CD4-positive, alpha-beta T cell (primary cell): ENCODE data around the gene SLC22A8. TPM values are rescaled to one million over a fixed set of nuclear protein-coding genes. Genes with fewer than 3 reads are reported as not detected.

Experiments used
- ATAC-seq: fragments of 200-7000 bp; cut with Tn5 transposase; one replicate; pipeline ENCODE4 v1.10.0; 2022; ENCODE audit warnings: mild to moderate bottlenecking; ENCODE audit not compliant: poor library complexity
- CTCF ChIA-PET: fragments of 350-600 bp; sonication (Branson Sonifier 250); formaldehyde crosslinking; loops from one replicate; lab custom pipeline; 2021; ENCODE audit warnings: antibody characterized with exemption, inconsistent platforms; lab: Charles Lee
- POLR2A ChIA-PET: fragments of 350-600 bp; sonication (Branson Sonifier 250); formaldehyde crosslinking; loops from one replicate; lab custom pipeline; 2021; ENCODE audit warnings: antibody characterized with exemption, inconsistent platforms; lab: Charles Lee
- DNase-seq, 14 experiments: peaks; one replicate each; pipeline ENCODE4 v3.0.0-alpha.2; 2013 to 2020; ENCODE audit warnings: mixed read lengths in 2 of 14
- H3K27ac ChIP-seq, 2 donors: one replicate each; pipeline versions ENCODE4 v1.5.1 to v1.7.0; 2013; ENCODE audit warnings: low read length in 2 of 2, low read depth in 1 of 2, mild to moderate bottlenecking in 1 of 2
- H3K27me3 ChIP-seq, 2 experiments: 1 replicate in 1 of 2; 2 replicates in 1 of 2; pipeline versions ENCODE4 v1.6.1 to v1.7.0; 2013; ENCODE audit warnings: low read length in 2 of 2, control low read depth in 1 of 2, mild to moderate bottlenecking in 1 of 2, moderate library complexity in 1 of 2; ENCODE audit not compliant: insufficient read depth in 2 of 2, control insufficient read depth in 1 of 2
- H3K36me3 ChIP-seq: one replicate; pipeline ENCODE4 v1.6.1; 2013; ENCODE audit warnings: low read length, control low read depth; ENCODE audit not compliant: insufficient read depth
- H3K4me1 ChIP-seq: one replicate; pipeline ENCODE4 v1.6.1; 2013; ENCODE audit warnings: low read length, control low read depth; ENCODE audit not compliant: insufficient read depth
- H3K4me3 ChIP-seq: one replicate; pipeline ENCODE4 v1.5.1; 2013; ENCODE audit warnings: mild to moderate bottlenecking, low read length, moderate library complexity
- H3K9me3 ChIP-seq, 2 experiments: 1 replicate in 1 of 2; 2 replicates in 1 of 2; pipeline versions ENCODE4 v1.6.1 to v1.7.0; 2013; ENCODE audit warnings: low read length in 2 of 2, mild to moderate bottlenecking in 2 of 2, control low read depth in 1 of 2, moderate library complexity in 1 of 2; ENCODE audit not compliant: control insufficient read depth in 1 of 2, insufficient read depth in 1 of 2
- H3K27ac Mint-ChIP-seq: one replicate; pipeline ENCODE4 v1.8.0; 2020; ENCODE audit warnings: mixed read lengths
- H3K27me3 Mint-ChIP-seq: one replicate; pipeline ENCODE4 v1.8.0; 2021; ENCODE audit warnings: mixed read lengths
- H3K36me3 Mint-ChIP-seq: one replicate; pipeline ENCODE4 v1.8.0; 2021; ENCODE audit warnings: low read depth, mixed read lengths
- H3K4me1 Mint-ChIP-seq: one replicate; pipeline ENCODE4 v1.8.0; 2021; ENCODE audit warnings: low read depth, mixed read lengths
- H3K4me3 Mint-ChIP-seq: one replicate; pipeline ENCODE4 v1.8.0; 2020; ENCODE audit warnings: mild to moderate bottlenecking, mixed read lengths
- H3K9me3 Mint-ChIP-seq: one replicate; pipeline ENCODE4 v1.8.0; 2020; ENCODE audit warnings: mixed read lengths
- intact Hi-C, 2 experiments: fragments of 100-400 bp; cut with DNase I in 1 of 2; cut with micrococcal nuclease in 1 of 2; formaldehyde crosslinking; loops; one replicate each; pipeline versions ENCODE4 v1.15.1 to v1.9.0; 2023 to 2025; cut with DNase I, micrococcal nuclease
- total RNA-seq, 174 experiments: library from RNA in 2 of 174; stranded (reverse) in 2 of 174; gene quantifications; one replicate each; pipeline ENCODE4 v1.2.3 and lab custom pipeline; 2021 to 2026
- TF ChIP-seq, protein P1 (sequence below): fragments of 200-600 bp; IDR thresholded peaks from one replicate; pipeline ENCODE4 v1.8.0; 2022; ENCODE audit warnings: antibody characterized with exemption, mild to moderate bottlenecking

The SLC22A8 gene
- total RNA-seq, 2 experiments from 2014 or later: not detected

DNA sequence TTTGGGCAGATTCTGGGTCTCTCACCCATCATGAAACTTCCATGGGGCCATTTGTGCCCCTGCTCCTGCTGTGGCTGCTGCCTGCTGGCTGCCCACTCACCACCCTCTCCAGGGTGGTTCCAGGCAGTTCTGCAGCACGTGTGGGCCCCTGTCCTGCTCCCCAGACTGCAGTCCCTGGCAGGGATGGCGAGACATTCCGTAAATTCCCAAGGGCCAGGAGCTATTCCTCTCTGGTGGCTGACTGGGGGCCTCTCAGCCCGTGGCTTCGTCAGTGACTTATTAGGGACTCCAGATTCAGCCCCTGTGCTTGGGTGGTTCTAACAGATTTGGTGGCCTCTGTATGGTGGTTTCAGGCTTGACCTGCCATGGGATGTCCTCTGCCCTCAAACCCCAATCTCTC lies 3.9 kb upstream of the SLC22A8 start:
- intact Hi-C loops: no loop called here
- no peak overlapping the region for H3K27ac ChIP-seq
- H3K36me3 ChIP-seq: no peaks in the 10 kb centered on the region
- H3K4me1 ChIP-seq: peaks cover 6% of the 10 kb centered on the region
- TF ChIP-seq, protein P1, sequence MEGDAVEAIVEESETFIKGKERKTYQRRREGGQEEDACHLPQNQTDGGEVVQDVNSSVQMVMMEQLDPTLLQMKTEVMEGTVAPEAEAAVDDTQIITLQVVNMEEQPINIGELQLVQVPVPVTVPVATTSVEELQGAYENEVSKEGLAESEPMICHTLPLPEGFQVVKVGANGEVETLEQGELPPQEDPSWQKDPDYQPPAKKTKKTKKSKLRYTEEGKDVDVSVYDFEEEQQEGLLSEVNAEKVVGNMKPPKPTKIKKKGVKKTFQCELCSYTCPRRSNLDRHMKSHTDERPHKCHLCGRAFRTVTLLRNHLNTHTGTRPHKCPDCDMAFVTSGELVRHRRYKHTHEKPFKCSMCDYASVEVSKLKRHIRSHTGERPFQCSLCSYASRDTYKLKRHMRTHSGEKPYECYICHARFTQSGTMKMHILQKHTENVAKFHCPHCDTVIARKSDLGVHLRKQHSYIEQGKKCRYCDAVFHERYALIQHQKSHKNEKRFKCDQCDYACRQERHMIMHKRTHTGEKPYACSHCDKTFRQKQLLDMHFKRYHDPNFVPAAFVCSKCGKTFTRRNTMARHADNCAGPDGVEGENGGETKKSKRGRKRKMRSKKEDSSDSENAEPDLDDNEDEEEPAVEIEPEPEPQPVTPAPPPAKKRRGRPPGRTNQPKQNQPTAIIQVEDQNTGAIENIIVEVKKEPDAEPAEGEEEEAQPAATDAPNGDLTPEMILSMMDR: no peak
- H3K4me1 Mint-ChIP-seq: no peaks in the 10 kb centered on the region
- no peak overlapping the region for H3K4me3 Mint-ChIP-seq
- H3K9me3 ChIP-seq: peaks cover 0 to 8% of the 10 kb centered on the region in 2 experiments
- peaks cover 5 to 7% of the 10 kb centered on the region in 2 experiments for H3K27me3 ChIP-seq
- CTCF ChIA-PET: interaction anchor here (0.6 to 2.0 kb wide), 2 partner anchors 114 to 709 kb away, joined by 3 to 10 read pairs; no protein-coding TSS in a partner anchor
- ATAC-seq: no peak
- no peak overlapping the region for H3K27ac Mint-ChIP-seq
- no peaks in the 10 kb centered on the region for H3K9me3 Mint-ChIP-seq
- POLR2A ChIA-PET: no interaction called here
- peaks cover 44% of the 10 kb centered on the region for H3K27me3 Mint-ChIP-seq
- no peak for DNase-seq
- no peak overlapping the region for H3K4me3 ChIP-seq
- H3K36me3 Mint-ChIP-seq: no peaks in the 10 kb centered on the region

DNA sequence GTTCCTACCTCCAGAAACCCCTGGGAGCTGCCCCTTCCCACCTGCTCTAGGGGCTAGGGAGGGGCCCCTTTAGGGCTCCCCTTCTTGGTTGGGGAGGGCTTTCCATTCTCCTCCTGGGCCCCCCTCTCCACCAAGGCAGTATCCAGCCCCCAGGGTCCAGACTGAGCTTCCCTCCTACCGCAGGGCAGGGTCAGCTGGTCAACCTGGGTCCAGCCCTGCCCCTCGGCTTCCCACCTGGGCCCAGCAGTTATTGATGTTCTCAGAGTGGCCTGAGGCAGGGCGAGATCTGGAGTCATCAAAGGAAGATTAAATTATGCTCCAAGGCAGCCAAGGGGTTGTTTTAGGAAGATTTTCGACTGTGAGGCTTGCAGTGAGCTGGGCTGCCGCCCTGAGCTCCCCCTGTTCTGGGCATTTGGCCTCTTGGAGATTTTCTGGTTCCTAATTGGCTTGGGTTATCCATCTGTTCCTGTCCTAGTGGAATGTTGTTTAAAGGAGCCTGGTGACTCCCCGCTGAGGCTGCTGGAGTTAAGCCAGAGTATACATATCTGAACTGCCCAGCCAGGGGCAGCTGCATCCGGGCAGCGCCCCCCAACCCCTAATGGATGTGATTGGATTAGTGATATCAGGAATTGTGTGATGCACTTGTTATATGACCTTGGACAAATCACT lies 1.8 kb upstream of the SLC22A8 start:
- Histone ChIP-seq H3K9me3 (peaks cover 0 to 8% of the 10 kb centered on the region in 2 experiments), H3K27ac (no peak overlapping the region), H3K4me1 (no peaks in the 10 kb centered on the region), H3K36me3 (no peaks in the 10 kb centered on the region), H3K27me3 (peaks cover 1 to 7% of the 10 kb centered on the region in 2 experiments), H3K4me3 (no peak overlapping the region)
- Mint-ChIP-seq H3K36me3 (no peaks in the 10 kb centered on the region), H3K27me3 (peaks cover 39% of the 10 kb centered on the region), H3K9me3 (no peaks in the 10 kb centered on the region), H3K4me3 (no peak overlapping the region), H3K27ac (no peak overlapping the region), H3K4me1 (no peaks in the 10 kb centered on the region)
- ChIA-PET POLR2A (no interaction called here), CTCF (no interaction called here)
- intact Hi-C loops: no loop called here
- no peak for DNase-seq
- TF ChIP-seq, protein P1: no peak
- no peak for ATAC-seq

DNA sequence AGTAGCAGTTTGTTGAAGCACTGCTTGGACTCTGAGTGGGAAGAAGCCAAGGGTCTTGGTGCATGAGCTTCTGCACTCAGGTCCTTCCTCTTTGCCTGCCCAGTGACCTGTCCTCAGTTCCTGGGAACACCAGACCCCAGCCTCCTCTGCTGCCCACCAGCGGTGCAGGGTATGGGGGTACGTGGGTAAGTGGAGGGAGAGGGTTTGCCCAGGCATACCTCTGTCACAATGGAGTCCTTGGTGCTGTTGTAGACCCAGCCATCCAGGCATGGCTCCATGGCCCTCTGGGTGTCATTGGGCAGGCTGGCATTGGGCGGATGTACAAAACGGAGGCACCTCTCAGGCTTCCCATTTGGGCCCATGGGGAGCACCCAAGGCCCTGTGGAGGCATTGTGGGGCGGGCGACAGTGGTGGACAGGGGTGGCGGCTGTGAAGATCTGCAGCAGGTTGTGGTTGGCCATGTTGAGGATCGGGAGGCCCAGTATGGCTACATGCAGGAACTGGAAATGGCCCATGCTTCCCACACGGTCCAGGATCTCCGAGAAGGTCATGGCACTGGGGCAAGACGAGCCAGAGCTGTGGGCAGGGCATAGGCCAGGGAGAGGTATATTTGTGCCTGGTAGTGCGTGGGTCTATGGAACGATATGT lies 1.1 kb downstream of the SLC22A8 start:
- intact Hi-C loops: no loop called here
- Histone ChIP-seq H3K4me1 (no peaks in the 10 kb centered on the region), H3K27me3 (peaks cover 0 to 7% of the 10 kb centered on the region in 2 experiments), H3K4me3 (no peak overlapping the region), H3K27ac (no peak overlapping the region), H3K36me3 (no peaks in the 10 kb centered on the region), H3K9me3 (no peaks in the 10 kb centered on the region)
- H3K9me3 Mint-ChIP-seq: no peaks in the 10 kb centered on the region
- CTCF ChIA-PET: no interaction called here
- ATAC-seq (no peak), DNase-seq (no peak)
- TF ChIP-seq, protein P1: no peak
- POLR2A ChIA-PET: no interaction called here
- H3K4me1 Mint-ChIP-seq: no peaks in the 10 kb centered on the region
- H3K4me3 Mint-ChIP-seq: no peak overlapping the region
- no peaks in the 10 kb centered on the region for H3K36me3 Mint-ChIP-seq
- peaks cover 34% of the 10 kb centered on the region for H3K27me3 Mint-ChIP-seq
- H3K27ac Mint-ChIP-seq: no peak overlapping the region
